ENCODE results near the gene ELF5.
A peak's percentile ranks its signal among the peaks of the same experiment; 100 is the strongest.

The ELF5 gene

GRCh38 chr11:34521265-34521664 lies 7.7 kb upstream of the ELF5 start:
- no peak for DNase-seq

- no peak for DNase-seq
Measured at GRCh38 chr11:34519595-34520235, 6.1 kb upstream of the ELF5 start.

- DNase-seq: no peak
Measured at GRCh38 chr11:34516247-34517040, 2.9 kb upstream of the ELF5 start.

- no peak for DNase-seq
Measured at GRCh38 chr11:34514597-34514996, 1.0 kb upstream of the ELF5 start.

GRCh38 chr11:34512840-34513681 lies 533 bp downstream of the ELF5 start:
- DNase-seq: peak; percentile 75

GRCh38 chr11:34510673-34511072 lies 2.9 kb downstream of the ELF5 start:
- DNase-seq: no peak

- no peak for DNase-seq
Measured at GRCh38 chr11:34510218-34510617, 3.4 kb downstream of the ELF5 start.

- no peak for DNase-seq
Measured at GRCh38 chr11:34509336-34509876, 4.2 kb downstream of the ELF5 start.

- no peak for DNase-seq
Measured at GRCh38 chr11:34508524-34508923, 5.1 kb downstream of the ELF5 start.

GRCh38 chr11:34507610-34508009 lies 6.0 kb downstream of the ELF5 start:
- no peak for DNase-seq

GRCh38 chr11:34507156-34507555 lies 6.4 kb downstream of the ELF5 start:
- DNase-seq: no peak

- no peak for DNase-seq
Measured at GRCh38 chr11:34505874-34506273, 7.7 kb downstream of the ELF5 start.

GRCh38 chr11:34502949-34503348 lies 10.6 kb downstream of the ELF5 start:
- no peak for DNase-seq

GRCh38 chr11:34501949-34502348 lies 11.6 kb downstream of the ELF5 start:
- no peak for DNase-seq

GRCh38 chr11:34501500-34501899 lies 12.1 kb downstream of the ELF5 start:
- no peak for DNase-seq

- no peak for DNase-seq
Measured at GRCh38 chr11:34499719-34500500, 13.7 kb downstream of the ELF5 start.

- no peak for DNase-seq
Measured at GRCh38 chr11:34495724-34496377, 17.7 kb downstream of the ELF5 start.

GRCh38 chr11:34495239-34495723 lies 18.3 kb downstream of the ELF5 start:
- no peak for DNase-seq

GRCh38 chr11:34493926-34494595 lies 19.5 kb downstream of the ELF5 start:
- no peak for DNase-seq

GRCh38 chr11:34493468-34493867 lies 20.1 kb downstream of the ELF5 start:
- DNase-seq: no peak

- DNase-seq: peak; percentile 67
Measured at GRCh38 chr11:34492806-34493414, 20.7 kb downstream of the ELF5 start.
